Measurements from ENCODE around the gene KIAA0232.

DNA sequence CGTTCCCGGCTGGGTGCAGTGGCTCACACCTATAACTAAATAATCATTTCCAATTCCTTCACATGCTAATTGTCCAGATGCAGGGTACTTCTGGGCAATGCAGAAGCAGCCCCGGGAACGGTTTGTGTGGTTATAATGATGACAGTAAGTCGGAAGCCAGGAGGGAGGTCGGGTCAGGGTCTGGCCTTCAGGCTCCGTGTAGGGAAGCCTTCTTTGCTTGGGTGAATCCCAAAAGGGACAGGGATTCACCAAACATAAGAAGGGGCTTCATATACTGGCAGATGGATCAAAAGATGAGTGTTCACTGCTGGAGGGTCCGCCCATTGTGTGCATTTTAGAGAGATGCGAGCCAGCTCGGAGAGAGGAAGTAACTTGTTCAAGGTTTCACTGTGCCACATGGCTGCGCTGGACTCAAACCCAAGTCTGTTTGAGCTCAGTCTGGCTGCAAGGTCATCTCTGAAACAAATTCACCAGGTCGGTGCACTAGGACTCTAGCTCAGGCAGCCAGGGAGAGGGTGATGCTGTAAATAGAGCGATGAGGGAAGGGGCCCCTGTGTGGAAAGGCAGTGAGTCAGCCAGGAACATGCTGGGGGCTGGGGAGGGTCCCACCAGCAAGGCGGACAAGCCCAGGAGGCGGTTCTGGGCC, 4.8 kb upstream of the KIAA0232 start:
- TF ChIP-seq CTCF (IDR thresholded peaks at IDR 0.05) (no peak), POLR2A (IDR thresholded peaks at IDR 0.05) (no peak), EP300 (IDR thresholded peaks at IDR 0.05) (no peak)
